GM19328 (cell line): Measurements from ENCODE around the gene GRB10.

Experiments used
- ATAC-seq: cut with Tn5 transposase; IDR thresholded peaks from one replicate; pipeline ENCODE4 v1.9.1; 2021; ENCODE audit warnings: mild to moderate bottlenecking, moderate library complexity; ENCODE audit not compliant: unreplicated experiment

The GRB10 gene

DNA sequence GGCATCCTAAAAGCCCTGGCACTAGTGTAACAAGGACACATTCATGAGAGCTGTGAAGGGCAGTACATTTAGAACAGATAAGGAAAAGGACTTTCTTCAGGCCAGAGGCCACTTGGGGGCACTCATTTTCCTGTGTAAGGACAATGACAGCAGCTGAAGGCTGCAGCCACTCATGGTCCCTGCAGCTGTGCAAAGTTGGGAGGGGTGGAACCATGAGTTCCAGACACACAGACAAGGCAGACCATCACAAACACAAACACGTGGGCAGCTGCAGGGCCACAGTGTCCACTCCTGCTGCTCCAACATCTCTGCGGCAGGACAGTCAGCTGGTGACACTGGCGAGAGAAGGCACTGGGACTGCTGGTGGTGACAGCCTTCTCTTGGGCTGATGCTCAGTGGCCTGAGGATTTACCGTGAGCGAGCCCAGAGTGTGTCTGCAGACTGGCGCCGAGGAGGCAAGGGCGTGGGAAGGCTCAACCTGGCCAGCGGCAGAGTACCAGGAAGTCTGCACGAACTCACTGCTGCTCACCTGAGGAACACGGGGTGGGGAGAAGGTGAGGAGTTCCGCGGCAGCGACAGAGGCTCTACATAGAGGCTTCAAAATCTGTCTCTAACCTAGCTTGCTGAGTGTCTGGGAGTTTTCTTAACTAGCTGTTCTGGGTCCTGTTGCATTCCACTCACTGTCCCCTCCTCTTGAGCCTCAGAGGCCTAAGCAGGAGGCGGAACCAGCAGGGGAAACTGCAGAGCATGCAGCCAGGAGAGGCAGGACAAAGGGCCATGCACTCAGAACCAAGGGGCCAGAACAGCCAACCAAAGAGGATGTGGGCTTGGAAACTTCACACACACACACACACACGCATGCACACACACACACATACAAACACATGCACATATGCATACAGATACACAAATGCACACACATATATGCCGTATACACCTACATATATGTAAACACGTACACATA, 141.0 kb downstream of the GRB10 start:
- no peak for ATAC-seq

DNA sequence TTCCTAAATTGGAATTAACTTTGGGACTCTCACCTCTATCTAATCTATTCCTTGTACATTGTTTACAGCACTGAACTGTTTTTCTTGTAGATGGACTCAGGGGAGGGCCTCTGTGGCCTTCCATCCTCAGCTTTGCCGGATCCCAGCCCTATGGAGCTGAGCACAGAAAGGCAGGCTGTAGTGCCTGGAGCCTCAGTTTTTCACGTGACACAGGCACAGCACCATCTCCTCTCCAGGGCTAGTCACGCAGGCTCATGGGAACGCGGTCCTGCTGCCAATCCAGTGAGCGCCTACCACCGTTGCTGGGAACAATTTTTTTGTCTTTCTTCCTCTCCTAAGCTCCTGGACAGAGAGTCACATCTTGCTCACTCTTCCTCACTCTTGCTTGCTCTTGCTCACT, 141.9 kb downstream of the GRB10 start:
- ATAC-seq: no peak

DNA sequence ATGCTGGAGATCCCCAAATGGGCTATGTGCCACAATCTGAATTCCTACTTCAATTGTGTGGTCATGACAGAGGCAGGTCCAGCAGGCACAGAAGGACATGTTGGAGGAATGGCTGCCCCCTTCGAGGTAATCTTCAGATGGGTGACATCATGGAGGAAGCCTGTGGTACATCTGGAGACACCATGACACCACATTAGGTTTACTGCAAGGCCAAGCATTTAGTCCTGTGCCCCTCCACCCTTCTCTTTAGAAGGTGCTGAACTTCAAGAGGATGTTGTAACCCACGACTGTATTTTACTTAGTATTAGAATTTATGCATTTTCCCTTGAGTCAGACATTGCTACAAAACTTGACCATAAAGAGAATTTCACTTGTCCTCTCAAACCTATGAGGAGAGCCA, 142.4 kb downstream of the GRB10 start:
- ATAC-seq: no peak

DNA sequence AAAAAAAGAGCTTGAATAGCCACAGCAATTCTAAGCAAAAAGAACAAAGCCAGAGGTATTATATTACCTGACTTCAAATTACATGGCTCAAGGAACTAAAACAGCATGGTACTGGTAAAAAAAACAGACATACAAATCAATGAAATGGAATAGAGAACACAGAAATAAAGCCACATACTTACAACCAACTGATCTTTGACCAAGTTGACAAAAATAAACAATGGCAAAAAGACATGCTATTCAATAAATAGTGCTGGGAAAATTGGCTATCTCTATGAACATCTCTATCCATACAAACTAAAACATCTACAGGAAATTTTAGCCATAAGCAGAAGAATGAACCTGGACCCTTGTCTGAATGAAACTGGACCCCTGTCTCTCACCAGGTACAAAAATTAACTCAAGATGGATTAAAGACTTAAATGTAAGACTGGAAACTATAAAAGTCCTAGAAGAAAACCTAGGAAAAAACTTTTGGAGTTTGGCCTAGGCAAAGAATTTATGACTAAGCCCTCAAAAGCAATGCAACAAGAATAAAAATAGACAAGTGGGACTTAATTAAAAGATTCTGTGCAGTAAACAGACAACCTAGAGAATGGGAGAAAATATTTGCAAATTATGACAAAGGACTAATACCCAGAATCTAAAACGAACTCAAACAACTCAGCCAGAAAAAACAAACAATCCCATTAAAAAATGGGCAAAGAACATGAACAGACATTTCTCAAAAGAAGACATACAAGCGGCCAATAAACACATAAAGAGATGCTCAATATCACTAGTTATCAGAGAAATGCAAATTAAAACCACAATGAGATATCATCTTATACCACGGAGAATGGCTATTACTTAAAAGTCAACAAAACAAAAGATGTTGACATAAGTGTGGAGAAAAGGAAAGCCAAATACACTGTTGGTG, 144.7 kb downstream of the GRB10 start:
- no peak for ATAC-seq

DNA sequence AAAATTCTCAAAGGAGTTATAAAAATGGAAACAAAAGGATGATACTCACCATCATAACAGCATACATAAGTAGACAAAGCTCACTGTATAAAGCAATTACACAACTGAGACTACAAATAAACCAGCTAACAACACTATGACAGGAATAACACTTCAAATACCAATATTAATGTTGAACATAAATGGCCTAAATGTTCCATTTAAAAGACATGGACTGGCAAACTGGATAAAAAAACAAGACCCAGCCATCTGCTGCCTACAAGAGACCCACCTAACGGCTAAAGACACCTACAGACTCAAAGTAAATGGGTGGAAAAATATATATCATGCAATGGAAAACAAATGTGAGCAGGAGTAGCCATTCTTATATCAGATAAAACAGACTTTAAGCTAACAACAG, 148.3 kb downstream of the GRB10 start:
- ATAC-seq: no peak

DNA sequence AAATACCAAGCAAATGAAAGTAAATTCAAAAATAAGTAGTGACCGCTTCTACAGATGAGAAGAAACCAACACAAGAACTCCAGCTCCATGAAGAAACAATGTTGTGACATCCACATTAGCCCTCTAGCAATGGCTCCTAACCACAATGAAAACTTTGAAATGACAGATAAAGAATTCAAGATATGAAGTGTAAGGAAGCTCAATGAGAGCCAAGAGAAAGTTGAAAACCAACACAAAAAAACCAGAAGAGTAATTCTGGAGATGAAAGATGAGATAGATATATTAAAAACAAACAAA, 149.3 kb downstream of the GRB10 start:
- no peak for ATAC-seq

DNA sequence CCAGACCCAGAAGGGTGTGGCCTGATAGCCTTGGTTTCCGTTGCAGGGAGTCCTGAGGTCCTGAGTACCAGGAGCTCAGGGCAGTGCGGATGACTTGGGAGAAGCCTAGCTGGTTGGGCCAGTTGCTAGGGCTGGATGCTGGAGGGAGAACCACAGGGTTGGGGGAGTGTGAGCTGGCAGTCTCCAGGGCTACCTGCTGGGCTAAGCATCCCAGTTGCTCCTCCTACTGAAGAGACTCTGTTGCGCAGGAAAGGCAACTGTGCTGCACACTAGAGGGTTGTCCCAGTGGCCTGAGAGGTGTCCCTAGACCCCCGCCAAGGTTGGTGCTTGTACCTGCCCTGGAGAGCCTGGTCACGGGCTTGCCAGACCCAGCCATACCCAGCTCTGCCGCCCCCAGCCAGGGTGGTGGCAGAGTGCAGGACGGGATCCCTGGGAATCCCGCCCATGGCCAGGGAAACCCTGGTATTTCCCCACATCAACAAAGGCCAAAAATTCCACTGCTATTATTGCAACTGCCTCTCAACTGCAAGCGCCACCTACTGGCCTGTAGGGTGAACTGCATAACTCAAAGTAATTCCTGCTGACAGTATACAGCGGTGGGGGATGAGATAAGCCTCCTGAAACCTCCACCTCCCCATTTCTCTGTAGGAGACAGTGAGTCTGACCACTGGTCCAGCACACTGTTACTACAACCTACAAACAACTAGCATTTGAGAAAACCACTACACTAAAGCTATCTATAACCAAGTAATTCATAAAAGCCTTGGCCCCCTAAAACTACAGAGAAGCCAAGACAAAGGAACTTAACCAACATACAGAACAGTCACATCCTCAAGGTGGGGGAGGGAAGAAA, 149.9 kb downstream of the GRB10 start:
- ATAC-seq: peak; percentile 76

DNA sequence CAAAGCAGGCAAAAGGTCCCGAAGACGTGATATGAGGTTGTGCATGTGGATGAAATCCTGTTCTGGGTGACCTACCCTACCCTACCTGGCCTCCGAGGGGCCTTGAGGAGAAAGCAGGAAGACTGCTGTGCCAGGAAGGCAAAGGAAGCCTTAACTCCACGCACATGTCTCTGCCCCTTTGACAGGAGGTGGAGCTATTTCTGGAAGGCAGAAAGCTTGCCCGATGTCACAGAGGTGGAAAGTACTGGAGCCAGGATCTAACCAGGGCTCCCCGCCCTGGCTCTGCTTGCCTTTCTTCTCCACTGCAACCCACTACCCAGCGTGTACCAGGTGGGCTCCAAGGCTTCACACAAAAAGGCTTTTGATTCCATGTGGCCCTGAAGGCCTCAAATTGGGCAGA, 151.1 kb downstream of the GRB10 start:
- ATAC-seq: no peak

DNA sequence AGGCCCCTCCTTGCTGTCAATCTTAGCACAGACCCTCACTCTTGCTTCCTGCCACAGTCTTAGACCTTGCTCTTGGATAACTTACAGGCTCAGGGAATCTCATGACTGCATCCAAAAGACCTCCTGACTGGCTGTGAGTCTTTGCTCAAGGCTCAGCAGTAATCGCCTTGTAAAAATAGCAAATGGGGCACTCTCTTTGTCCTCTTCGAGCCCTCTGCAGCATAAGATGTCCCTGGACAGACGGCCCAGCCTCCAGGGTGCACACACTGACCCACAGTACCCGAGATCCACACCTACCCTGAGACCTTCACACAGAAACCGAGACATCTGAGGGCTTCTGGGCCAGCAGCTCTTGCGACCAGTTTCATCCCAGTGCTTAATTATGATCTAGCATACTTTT, 151.6 kb downstream of the GRB10 start:
- ATAC-seq: no peak

DNA sequence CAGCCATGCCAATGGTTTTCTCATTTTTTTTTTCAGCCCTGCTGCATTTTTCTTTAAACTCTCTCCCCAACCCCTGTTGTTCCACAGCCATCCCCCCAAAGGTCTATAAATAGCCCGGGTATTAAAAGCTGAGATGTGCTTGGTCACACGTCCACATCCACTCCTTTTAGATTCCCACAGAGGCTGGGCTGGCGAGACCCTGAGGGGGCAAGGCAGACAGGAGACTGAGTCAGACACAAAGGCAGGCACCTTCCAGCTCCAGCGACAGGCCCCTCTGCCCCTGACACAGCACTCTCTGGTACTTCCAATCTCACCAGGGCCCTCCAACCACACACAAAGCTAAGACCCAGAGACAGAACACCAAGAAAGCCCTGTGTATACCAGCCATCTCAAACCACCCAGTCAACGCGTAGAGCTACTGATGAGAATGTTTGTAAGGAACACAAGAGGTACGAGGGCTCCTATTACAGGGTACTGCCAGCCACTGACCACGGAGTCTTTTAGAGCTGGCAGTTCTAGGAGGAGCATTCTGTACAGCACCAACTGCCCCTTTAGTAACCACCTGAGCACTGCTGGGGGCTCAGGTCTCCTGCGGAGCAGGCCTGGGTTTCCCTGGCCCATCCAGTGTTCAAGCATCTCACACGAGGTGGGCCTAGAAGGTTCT, 153.3 kb downstream of the GRB10 start:
- ATAC-seq: no peak

DNA sequence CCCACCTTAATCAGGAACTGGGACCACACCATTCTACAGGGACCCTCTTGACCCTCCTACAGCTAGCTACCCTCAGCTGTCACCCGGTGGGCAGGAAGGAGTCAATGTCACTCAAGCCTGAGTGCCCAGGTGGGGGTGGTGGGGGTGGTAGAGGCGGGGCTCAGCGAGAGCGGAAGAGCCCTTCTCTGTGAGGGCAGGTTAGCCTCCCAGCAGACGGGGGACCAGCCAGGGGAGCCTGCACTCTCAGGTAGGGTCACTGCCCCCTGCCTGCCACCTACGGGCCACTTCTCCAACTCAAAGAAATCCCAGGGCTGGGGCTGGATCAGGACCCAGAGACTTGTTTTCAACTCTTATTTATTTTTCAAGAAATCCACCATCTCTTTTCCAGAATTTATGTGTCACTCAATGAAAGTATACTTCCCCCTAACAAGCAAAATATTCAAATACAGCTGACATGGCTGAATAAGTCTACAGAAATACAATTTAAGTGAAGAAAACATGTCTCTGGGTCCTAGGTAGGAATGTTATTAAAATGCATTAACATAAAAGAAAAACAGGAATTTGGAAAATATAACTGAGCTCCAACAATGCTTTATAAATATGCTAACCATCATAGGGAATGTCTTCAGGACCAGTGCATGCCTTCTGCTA, 154.1 kb downstream of the GRB10 start:
- no peak for ATAC-seq

DNA sequence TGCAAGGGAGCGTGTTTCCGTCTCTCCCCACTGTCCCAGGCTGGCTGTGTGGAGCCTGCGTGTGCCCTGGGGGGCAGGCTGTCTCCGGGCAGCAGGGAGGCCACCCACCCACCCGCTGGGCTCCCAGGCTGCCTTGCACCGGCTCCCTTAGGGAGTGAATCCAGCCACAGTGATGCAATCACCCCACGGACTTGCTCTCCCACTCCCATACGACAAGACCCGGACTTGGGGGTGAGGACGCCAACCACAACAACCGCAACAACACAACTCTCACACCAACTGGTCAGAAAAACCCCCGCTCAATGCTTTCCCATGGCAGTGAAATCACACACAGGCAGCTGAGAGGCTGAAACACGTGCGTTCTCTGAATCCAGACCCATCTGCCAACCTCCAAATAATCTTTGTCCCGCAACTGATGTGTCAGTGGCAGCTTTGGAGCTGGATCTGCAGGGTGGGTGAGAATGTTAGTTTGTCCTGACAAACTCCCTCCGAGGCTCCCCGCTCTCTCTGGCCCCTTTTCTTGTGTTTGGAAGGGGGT, 154.8 kb downstream of the GRB10 start:
- ATAC-seq: no peak

DNA sequence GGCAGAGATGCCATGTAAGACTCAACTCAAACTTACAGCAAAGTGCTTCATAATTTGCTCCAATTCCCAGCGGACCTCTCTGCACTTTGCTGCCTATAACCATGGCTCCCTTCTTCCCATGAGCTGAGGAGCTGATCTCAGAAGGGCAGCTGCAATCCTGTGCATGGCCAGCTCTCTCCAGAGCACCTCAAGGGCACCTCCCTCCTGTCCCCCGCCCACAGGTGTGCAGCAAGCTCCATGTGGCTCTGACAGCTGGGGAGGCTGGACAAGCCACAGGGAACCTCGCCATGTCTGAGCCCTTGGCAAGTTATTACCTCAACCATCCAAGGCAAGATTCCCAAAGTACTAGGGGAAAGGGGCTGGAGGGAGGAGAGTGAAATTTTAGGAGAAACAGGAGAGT, 156.4 kb downstream of the GRB10 start:
- no peak for ATAC-seq

DNA sequence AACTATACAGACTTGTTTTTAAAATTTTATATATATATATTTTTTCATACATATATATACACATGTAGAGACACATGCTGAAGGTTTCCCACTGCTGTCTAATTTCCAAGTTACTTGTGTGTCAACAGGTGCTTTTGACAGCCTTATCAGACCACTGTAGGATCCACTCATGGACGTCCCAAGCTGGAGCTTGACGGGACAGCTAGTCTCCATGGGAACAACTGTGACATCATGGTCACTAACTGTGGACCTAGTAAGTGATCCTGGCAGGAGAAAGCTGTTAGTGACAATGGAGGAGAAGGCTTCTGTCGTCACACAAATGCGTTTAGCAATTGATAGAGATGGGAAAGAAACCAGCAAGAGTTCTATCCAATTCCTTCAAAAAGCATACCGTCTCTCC, 157.3 kb downstream of the GRB10 start:
- no peak for ATAC-seq

DNA sequence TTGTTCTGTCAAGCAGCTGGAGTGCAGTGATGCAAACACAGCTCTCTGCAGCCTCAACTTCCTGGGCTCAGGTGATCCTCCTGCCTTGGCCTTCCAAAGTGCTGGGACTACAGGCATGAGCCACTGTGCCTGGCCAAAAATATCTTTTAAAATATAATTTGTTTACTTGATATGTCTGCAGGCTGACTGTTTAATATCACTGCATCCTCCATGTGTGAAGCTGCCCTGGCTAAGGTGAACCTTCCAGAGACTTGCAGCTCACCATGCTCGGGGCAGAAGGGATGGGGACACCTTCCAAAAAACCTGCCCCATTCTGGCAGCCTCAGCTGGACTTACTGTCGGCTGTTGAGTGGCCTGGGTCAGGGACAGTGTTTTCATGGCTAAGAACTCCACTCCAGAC, 159.9 kb downstream of the GRB10 start:
- no peak for ATAC-seq

DNA sequence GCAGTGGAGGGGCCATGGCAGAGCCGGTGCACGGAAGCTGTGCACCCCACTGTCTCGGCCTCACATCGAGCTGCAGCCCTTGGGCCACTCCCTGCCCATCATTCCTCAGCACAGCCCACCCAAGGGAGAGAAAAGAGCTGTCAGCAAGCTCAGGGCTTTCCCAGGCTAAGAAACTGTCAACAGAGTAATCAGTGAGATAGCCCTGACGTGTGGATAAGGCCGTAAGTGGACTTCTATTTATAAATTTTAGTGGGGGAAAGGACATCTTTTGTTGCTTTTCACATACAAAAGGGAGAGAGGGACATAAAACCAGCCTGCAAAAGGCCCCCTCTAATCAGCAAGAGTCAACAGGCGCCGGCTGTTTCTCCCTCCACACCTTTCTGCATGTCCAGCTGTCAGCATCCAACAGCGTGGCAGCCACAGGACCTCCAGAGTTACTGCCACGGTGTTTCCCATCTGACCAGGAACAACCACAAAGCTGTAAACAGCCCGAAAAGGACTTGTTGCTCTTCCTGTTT, 160.7 kb downstream of the GRB10 start:
- ATAC-seq: no peak

DNA sequence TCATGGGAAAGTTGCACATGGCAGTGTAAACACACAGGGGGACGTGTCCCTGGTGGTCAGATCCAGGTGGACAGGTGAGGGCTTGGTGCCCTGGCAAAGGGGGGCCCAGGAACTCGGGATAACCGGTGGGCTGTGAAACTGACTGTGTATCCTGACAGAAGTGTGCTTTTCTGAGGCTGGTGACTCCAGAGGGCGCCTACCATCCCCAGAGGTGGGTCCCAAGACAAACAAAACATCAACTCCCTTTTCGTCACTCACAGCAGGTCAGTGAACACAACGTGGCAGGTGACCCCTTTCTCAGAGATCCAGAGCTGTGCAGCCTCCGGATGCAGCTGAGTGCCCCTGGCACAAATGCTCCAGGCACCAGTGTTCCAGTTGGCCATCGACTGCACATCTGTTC, 161.5 kb downstream of the GRB10 start:
- ATAC-seq: no peak

DNA sequence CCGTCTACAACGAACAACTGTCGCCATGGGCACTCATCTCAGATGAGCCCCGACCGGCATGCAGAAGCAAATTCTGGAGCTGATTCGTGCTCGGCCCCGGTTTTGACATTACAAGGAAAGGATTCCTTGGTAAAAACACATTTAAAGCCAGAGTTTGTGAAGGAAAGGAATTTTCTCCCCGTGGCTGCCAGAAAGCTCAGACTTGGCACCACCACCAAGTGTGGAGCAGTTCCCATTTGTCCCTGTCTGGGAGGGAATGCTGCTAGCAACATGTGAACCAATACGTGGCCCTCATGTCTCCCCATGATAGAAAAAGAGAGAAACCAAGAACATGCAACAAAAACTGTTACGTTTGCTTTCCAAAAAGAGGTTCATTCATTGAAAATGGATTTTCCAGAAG, 162.3 kb downstream of the GRB10 start:
- no peak for ATAC-seq

DNA sequence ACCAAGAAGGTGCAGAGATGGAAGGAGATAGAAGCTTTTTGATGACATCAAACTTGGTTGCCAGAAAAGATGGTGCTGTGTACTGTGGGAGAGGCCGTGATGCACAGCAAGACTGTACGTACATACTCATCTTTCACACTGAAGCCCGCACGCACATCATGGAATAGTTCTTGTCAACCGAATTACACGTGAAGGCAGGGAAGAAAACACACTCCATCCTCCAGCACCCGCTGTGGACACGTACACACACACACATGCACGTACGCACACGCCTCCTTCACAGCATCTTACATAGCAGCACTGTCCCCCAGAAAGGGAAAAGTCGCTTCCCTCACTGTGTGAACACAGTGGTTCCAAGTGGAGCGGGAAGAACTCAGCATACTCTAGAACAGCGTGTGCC, 163.0 kb downstream of the GRB10 start:
- no peak for ATAC-seq

DNA sequence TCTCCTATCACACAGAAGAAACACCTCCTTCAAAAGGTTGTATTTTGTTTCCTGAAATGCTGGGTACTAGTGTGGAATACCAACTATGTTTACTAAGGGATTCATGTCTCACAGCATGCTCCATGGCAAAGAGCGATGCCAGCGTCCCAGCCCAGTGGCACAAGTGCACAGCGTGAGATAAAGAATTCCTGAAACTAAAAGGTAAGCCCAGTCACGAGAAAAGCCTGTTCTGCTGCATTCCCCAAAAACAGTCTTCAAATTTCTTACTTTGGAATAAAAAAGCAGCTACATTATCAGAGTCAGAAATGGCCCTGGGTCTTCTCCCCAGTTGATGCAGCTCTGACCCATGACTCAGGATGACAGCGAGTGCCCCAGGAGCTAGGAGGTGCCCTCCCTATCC, 164.4 kb downstream of the GRB10 start:
- ATAC-seq: no peak
